Neuron (in vitro differentiated cells): ENCODE data around the gene TBC1D8.

ENCODE experiments used
- H2AFZ ChIP-seq: one replicate; pipeline ENCODE4 v1.6.1; 2013; ENCODE audit warnings: low read depth, mild to moderate bottlenecking, inconsistent platforms, low read length, moderate library complexity
- H3K27me3 ChIP-seq: one replicate; pipeline ENCODE4 v1.6.1; 2013; ENCODE audit warnings: low read length; ENCODE audit not compliant: insufficient read depth
- H3K36me3 ChIP-seq: one replicate; pipeline ENCODE4 v1.6.1; 2013; ENCODE audit warnings: low read length; ENCODE audit not compliant: insufficient read depth
- H3K4me1 ChIP-seq: one replicate; pipeline ENCODE4 v1.6.1; 2013; ENCODE audit warnings: low read length; ENCODE audit not compliant: insufficient read depth
- H3K4me3 ChIP-seq: 2 replicates; pipeline ENCODE4 v1.5.1; 2013; ENCODE audit warnings: mild to moderate bottlenecking, low read length, moderate library complexity
- H3K9me3 ChIP-seq: one replicate; pipeline ENCODE4 v1.6.1; 2013; ENCODE audit warnings: low read length

Gene TBC1D8

DNA sequence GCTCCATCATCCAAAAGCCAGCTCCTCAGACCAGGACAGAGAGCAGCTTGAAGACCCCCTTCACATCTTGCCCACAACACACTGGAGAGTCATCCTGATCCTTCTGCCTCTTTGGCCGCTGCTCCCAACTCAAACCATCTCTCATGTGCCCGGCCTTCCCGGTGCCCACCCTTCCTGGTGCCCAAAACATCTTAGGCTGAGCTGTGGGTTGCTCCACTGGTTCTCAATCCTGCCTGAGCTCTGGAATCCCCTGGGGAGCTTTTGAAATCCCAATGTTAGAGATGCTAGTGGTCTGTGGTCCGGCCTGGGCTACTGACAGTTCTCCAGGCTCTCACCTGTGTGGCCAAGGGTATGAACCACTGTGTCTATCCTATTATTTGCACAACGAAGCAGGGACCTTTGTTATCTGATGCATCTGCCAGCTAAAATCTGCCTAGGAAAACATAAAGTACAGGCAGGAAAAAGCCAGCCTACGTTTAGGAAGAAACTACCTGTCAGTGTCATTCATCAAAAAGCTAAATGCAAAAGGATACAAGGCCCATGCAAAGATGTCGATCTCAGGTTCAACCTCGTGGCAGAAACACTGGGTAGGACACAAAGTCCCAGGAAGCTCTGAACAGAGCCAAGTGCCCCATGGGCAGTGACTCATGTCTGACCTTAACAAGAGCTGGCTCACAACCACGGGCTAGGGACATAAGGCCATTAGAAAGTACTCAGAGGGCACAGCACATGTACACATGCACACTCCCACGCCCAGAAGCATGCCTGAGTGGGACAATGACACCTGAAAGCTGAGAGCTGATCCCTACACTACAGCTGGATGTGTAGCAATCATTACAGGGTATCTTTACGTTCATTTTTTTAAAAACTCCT, 30.8 kb downstream of the TBC1D8 start:
- Histone ChIP-seq H3K9me3 (no peaks in the 10 kb centered on the region), H3K4me1 (no peaks in the 10 kb centered on the region), H3K27me3 (no peaks in the 10 kb centered on the region), H2AFZ (no peak overlapping the region), H3K4me3 (no peak overlapping the region), H3K36me3 (no peaks in the 10 kb centered on the region)

DNA sequence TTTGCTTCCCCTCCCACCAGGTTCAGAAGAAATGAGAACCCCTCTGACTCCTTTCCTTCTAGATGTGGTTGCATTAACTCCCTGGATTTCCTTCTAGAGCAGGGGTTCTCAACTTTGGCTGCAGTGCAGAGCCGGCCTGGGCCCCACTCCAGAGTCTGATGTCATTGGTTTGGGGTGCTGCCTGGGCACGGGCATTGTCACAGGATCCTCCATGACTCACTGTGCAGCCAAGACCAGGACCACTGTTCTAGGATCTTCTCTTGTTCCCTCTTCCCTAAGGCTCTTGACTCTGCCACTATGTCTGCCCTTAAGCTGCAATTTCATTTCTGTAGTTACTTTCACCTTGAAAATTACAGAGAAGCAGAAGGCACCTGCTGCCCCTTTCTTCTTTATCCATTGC, 31.8 kb downstream of the TBC1D8 start:
- H3K36me3 ChIP-seq: no peaks in the 10 kb centered on the region
- no peak overlapping the region for H3K4me3 ChIP-seq
- no peaks in the 10 kb centered on the region for H3K27me3 ChIP-seq
- H3K4me1 ChIP-seq: no peaks in the 10 kb centered on the region
- H2AFZ ChIP-seq: no peak overlapping the region
- H3K9me3 ChIP-seq: no peaks in the 10 kb centered on the region

DNA sequence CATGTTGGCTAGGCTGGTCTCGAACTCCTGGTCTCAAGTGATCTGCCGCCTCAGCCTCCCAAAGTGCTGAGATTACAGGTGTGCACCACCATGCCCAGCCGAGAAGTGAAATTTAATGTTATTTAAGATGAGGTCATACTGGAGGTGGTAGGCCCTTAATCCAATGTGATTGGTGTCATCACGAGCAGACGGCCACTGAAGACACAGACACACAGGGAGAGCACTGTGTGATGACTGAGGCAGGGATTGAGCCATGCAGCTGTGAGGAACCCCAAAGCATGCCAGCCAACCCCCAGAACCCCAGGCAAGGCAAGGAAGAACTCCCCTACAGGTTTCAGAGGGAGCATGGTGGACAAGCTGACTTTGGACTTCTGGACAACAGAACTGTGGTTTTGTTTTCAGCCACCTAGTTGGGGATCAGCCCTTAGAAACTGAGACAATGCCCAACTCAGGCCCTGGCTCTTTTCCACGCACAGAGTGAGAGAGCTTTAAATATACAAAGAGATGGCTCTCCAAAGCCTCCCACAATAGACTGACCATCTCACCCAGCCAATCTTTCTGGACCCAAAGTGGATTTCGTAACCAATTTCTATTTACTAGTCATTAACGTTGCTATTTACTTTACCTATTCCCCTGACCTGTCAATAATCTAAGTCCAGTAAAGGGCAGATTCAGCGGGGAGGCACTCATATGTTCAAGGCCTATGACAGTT, 34.2 kb downstream of the TBC1D8 start:
- Histone ChIP-seq H2AFZ (no peak overlapping the region), H3K9me3 (no peaks in the 10 kb centered on the region), H3K4me1 (no peaks in the 10 kb centered on the region), H3K36me3 (no peaks in the 10 kb centered on the region), H3K4me3 (no peak overlapping the region), H3K27me3 (no peaks in the 10 kb centered on the region)

GRCh38 chr2:101116348-101116747, 34.8 kb downstream of the TBC1D8 start:
- Histone ChIP-seq H3K36me3 (no peaks in the 10 kb centered on the region), H3K27me3 (no peaks in the 10 kb centered on the region), H3K4me3 (no peak overlapping the region), H2AFZ (no peak overlapping the region), H3K4me1 (no peaks in the 10 kb centered on the region), H3K9me3 (no peaks in the 10 kb centered on the region)

DNA sequence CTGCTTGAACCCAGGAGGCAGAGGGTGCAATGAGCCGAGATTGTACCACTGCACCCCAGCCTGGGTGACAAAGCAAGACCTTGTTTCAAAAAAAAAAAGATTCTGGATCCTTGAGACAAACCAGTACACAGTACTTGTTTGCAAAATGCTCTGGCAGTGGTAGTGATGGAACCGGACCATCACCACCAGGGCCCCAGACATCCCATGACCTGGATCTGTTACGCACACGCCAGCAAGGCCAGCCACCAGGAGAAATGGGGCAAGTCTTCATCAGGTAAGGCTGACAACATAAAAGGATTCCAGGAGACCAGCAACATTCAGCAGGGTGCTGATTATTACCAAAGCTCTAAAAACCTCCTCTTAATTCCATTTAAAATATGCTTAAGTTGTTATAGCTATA, 35.5 kb downstream of the TBC1D8 start:
- Histone ChIP-seq H3K36me3 (no peaks in the 10 kb centered on the region), H3K9me3 (no peaks in the 10 kb centered on the region), H2AFZ (no peak overlapping the region), H3K4me3 (no peak overlapping the region), H3K27me3 (no peaks in the 10 kb centered on the region), H3K4me1 (no peaks in the 10 kb centered on the region)

DNA sequence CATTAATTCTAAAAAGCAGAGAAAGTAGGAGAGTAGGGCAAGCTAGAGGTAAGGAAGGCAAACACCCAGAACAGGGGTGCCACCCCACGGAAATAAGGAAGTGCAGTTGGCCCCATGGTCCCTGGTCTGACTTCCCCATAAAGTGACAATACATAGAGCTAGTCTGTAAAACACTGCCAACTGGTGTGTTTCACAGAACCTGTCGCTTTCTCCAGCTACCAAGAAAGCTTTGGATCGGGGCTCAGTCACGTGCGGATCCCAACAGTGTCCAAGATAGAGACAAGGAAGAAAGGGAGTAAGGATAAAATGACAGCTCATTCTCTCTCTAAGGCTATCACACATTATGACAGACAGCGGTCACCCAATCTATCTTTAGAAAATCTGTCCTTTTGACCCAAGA, 36.4 kb downstream of the TBC1D8 start:
- H3K4me1 ChIP-seq: no peaks in the 10 kb centered on the region
- H3K36me3 ChIP-seq: no peaks in the 10 kb centered on the region
- no peaks in the 10 kb centered on the region for H3K27me3 ChIP-seq
- no peaks in the 10 kb centered on the region for H3K9me3 ChIP-seq
- no peak overlapping the region for H2AFZ ChIP-seq
- H3K4me3 ChIP-seq: no peak overlapping the region

GRCh38 chr2:101114268-101114783, 36.9 kb downstream of the TBC1D8 start:
- Histone ChIP-seq H3K36me3 (no peaks in the 10 kb centered on the region), H3K4me3 (no peak overlapping the region), H3K9me3 (no peaks in the 10 kb centered on the region), H2AFZ (no peak overlapping the region), H3K27me3 (no peaks in the 10 kb centered on the region), H3K4me1 (no peaks in the 10 kb centered on the region)

GRCh38 chr2:101113441-101114267, 37.5 kb downstream of the TBC1D8 start:
- peak overlapping the region; percentile 14 for H2AFZ ChIP-seq
- no peaks in the 10 kb centered on the region for H3K36me3 ChIP-seq
- no peak overlapping the region for H3K4me3 ChIP-seq
- no peaks in the 10 kb centered on the region for H3K27me3 ChIP-seq
- no peaks in the 10 kb centered on the region for H3K4me1 ChIP-seq
- no peaks in the 10 kb centered on the region for H3K9me3 ChIP-seq

GRCh38 chr2:101112772-101113157, 38.4 kb downstream of the TBC1D8 start:
- Histone ChIP-seq H3K4me3 (no peak overlapping the region), H3K4me1 (no peaks in the 10 kb centered on the region), H3K36me3 (no peaks in the 10 kb centered on the region), H3K27me3 (no peaks in the 10 kb centered on the region), H2AFZ (no peak overlapping the region), H3K9me3 (no peaks in the 10 kb centered on the region)

- Histone ChIP-seq H3K9me3 (no peaks in the 10 kb centered on the region), H3K36me3 (no peaks in the 10 kb centered on the region), H3K27me3 (no peaks in the 10 kb centered on the region), H3K4me3 (no peak overlapping the region), H3K4me1 (no peaks in the 10 kb centered on the region), H2AFZ (no peak overlapping the region)
Measured at GRCh38 chr2:101111917-101112771, 39.0 kb downstream of the TBC1D8 start.

- no peak overlapping the region for H3K4me3 ChIP-seq
- no peaks in the 10 kb centered on the region for H3K36me3 ChIP-seq
- no peaks in the 10 kb centered on the region for H3K9me3 ChIP-seq
- no peak overlapping the region for H2AFZ ChIP-seq
- H3K27me3 ChIP-seq: no peaks in the 10 kb centered on the region
- no peaks in the 10 kb centered on the region for H3K4me1 ChIP-seq
Measured at GRCh38 chr2:101111262-101111838, 39.8 kb downstream of the TBC1D8 start.
